SU-DHL-6 (cell line): Measurements from ENCODE around the gene EPB41L3.

ENCODE experiments used
- H2AFZ ChIP-seq: fragments of 200-600 bp; sonication (generic); 2 replicates; pipeline ENCODE4 v1.6.1; 2014; ENCODE audit warnings: low read depth, mild to moderate bottlenecking, moderate library complexity, mixed read lengths, antibody characterized with exemption, low read length; ENCODE audit not compliant: severe bottlenecking
- H3F3A ChIP-seq: fragments of 200-600 bp; shearing (Covaris generic); 2 replicates; pipeline ENCODE4 v1.6.0; 2016; ENCODE audit warnings: antibody characterized with exemption, mild to moderate bottlenecking; ENCODE audit not compliant: insufficient read depth
- H3K27ac ChIP-seq: fragments of 200-600 bp; sonication (generic); 2 replicates; pipeline ENCODE4 v1.5.1; 2016; ENCODE audit warnings: low read depth, mild to moderate bottlenecking, low read length, moderate library complexity, mixed read lengths
- H3K27me3 ChIP-seq: fragments of 200-600 bp; sonication (generic), shearing (Covaris generic); 2 replicates; pipeline ENCODE4 v1.6.0; 2014; ENCODE audit warnings: mild to moderate bottlenecking, low read length
- H3K36me3 ChIP-seq: fragments of 200-600 bp; sonication (generic); 2 replicates; pipeline ENCODE4 v1.6.1; 2014; ENCODE audit warnings: mild to moderate bottlenecking, low read length, mixed read lengths
- H3K4me2 ChIP-seq: fragments of 300-600, 200-600 bp; shearing (Covaris generic), sonication (generic); 2 replicates; pipeline ENCODE4 v1.6.0; 2014; ENCODE audit warnings: low read length, low read depth, mild to moderate bottlenecking; ENCODE audit not compliant: poor library complexity, severe bottlenecking
- H3K4me3 ChIP-seq: fragments of 200-600 bp; sonication (generic); 2 replicates; pipeline ENCODE4 v1.5.1; 2014; ENCODE audit warnings: antibody characterized with exemption, low read length, mild to moderate bottlenecking, mixed read lengths; ENCODE audit not compliant: insufficient read depth, poor library complexity, severe bottlenecking
- H3K79me2 ChIP-seq: fragments of 200-600 bp; sonication (generic); 2 replicates; pipeline ENCODE4 v1.6.1; 2014; ENCODE audit warnings: mild to moderate bottlenecking, low read length, moderate library complexity; ENCODE audit not compliant: insufficient read depth
- H3K9ac ChIP-seq: fragments of 200-600 bp; sonication (generic); 2 replicates; pipeline ENCODE4 v1.7.0; 2014; ENCODE audit warnings: mild to moderate bottlenecking, low read length
- H3K9me2 ChIP-seq: fragments of 200-600 bp; sonication (generic); replicated peaks from 2 replicates; pipeline ENCODE4 v1.6.1; 2014; ENCODE audit warnings: low read length; ENCODE audit not compliant: insufficient read depth
- H3K9me3 ChIP-seq: fragments of 200-600 bp; sonication (generic); 2 replicates; pipeline ENCODE4 v1.6.1; 2014; ENCODE audit warnings: low read length, mixed read lengths; ENCODE audit not compliant: insufficient read depth
- H4K20me1 ChIP-seq: fragments of 200-600 bp; sonication (generic); 2 replicates; pipeline ENCODE4 v1.6.1; 2014; ENCODE audit warnings: low read depth, mild to moderate bottlenecking, antibody characterized with exemption, low read length, moderate library complexity, mixed read lengths
- CTCF ChIP-seq: fragments of 200-600 bp; sonication (generic); IDR thresholded peaks from one replicate; pipeline ENCODE4 v1.5.1; 2017; ENCODE audit warnings: antibody characterized with exemption, mild to moderate bottlenecking, low read length, moderate library complexity; ENCODE audit not compliant: insufficient read depth, poor library complexity, severe bottlenecking
- EZH2phosphoT487 ChIP-seq: fragments of 200-600 bp; sonication (generic), shearing (Covaris generic); conservative IDR thresholded peaks from 2 replicates; pipeline ENCODE4 v1.6.1; 2018; ENCODE audit warnings: mild to moderate bottlenecking, antibody characterized with exemption, low read length, moderate library complexity, mixed read lengths

Gene EPB41L3

DNA sequence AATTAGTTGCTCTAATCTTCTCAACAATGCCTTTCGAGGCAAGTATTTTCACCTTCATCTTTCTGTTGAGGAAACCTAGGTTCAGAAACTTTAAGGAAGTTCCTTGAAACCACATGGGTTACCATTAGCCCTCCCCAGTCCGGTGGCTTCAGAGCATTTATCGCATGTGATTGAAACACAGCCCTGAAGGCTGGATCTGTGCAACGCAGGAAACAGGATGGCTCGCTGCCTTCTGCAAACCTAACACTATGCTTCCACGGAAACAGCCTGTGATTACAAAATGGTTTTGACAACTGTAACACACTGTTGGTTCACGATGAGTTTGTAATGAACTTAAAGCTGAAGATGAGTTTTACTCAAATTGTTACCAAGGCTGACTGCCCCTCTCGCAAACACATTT lies 68.5 kb downstream of the EPB41L3 start:
- Histone ChIP-seq H3K9ac (no peak overlapping the region), H3K4me2 (no peak overlapping the region)

GRCh38 chr18:5469340-5469739 lies 74.5 kb downstream of the EPB41L3 start:
- no peaks in the 10 kb centered on the region for H3K79me2 ChIP-seq
- no peaks in the 10 kb centered on the region for H3K36me3 ChIP-seq
- no peak for TF ChIP-seq CTCF
- no peak for TF ChIP-seq EZH2phosphoT487
- no peak overlapping the region for H3K9ac ChIP-seq
- no peak overlapping the region for H2AFZ ChIP-seq
- no peak overlapping the region for H3K4me2 ChIP-seq
- H3K9me2 ChIP-seq, result no peaks in the 10 kb centered on the region
- no peaks in the 10 kb centered on the region for H3K27me3 ChIP-seq
- no peaks in the 10 kb centered on the region for H3K9me3 ChIP-seq
- H4K20me1 ChIP-seq, result no peaks in the 10 kb centered on the region
- no peak overlapping the region for H3K4me3 ChIP-seq
- no peaks in the 10 kb centered on the region for H3F3A ChIP-seq
- H3K27ac ChIP-seq, result no peak overlapping the region

More for the DNA sequence above, 68.5 kb downstream of the EPB41L3 start:
- H3K27ac ChIP-seq, result no peak overlapping the region
- H3K27me3 ChIP-seq, result no peaks in the 10 kb centered on the region
- no peaks in the 10 kb centered on the region for H3F3A ChIP-seq
- no peaks in the 10 kb centered on the region for H3K79me2 ChIP-seq
- no peaks in the 10 kb centered on the region for H3K9me2 ChIP-seq
- H3K4me3 ChIP-seq, result no peak overlapping the region
- no peak overlapping the region for H2AFZ ChIP-seq
- H3K36me3 ChIP-seq, result no peaks in the 10 kb centered on the region
- H3K9me3 ChIP-seq, result no peaks in the 10 kb centered on the region
- H4K20me1 ChIP-seq, result no peaks in the 10 kb centered on the region
- TF ChIP-seq CTCF, result no peak
- TF ChIP-seq EZH2phosphoT487, result no peak

- no peaks in the 10 kb centered on the region for H3K9me2 ChIP-seq
- no peaks in the 10 kb centered on the region for H3K27me3 ChIP-seq
- no peaks in the 10 kb centered on the region for H3K9me3 ChIP-seq
- TF ChIP-seq EZH2phosphoT487 (no peak), CTCF (no peak)
- no peaks in the 10 kb centered on the region for H3F3A ChIP-seq
- H4K20me1 ChIP-seq, result no peaks in the 10 kb centered on the region
- no peak overlapping the region for H3K4me2 ChIP-seq
- H2AFZ ChIP-seq, result no peak overlapping the region
- no peak overlapping the region for H3K27ac ChIP-seq
- no peak overlapping the region for H3K4me3 ChIP-seq
- no peaks in the 10 kb centered on the region for H3K79me2 ChIP-seq
- H3K9ac ChIP-seq, result no peak overlapping the region
- H3K36me3 ChIP-seq, result no peaks in the 10 kb centered on the region
Observed at GRCh38 chr18:5468394-5468793, 75.4 kb downstream of the EPB41L3 start.
